Heart right ventricle (tissue), 16 donors: ENCODE results near the gene EMILIN2. TPM values are rescaled to one million over a fixed set of nuclear protein-coding genes. Genes with fewer than 3 reads are reported as not detected.

Experiments
- ATAC-seq, 8 donors: fragments of 200-7000 bp; cut with Tn5 transposase; one replicate each; pipeline ENCODE4 v1.9.1; 2020; ENCODE audit warnings: mild to moderate bottlenecking in 8 of 8, moderate library complexity in 8 of 8, moderate number of reproducible peaks in 1 of 8
- DNase-seq, 2 donors: peaks; one replicate each; pipeline ENCODE4 v3.0.0-alpha.2; 2020
- H3K27ac ChIP-seq, 10 donors: fragments of 200-600 bp; sonication (generic) in 2 of 10; one replicate each; pipeline versions ENCODE4 v1.5.0 to v1.8.0; 2020 to 2022; ENCODE audit warnings: mild to moderate bottlenecking in 3 of 10
- H3K27me3 ChIP-seq, 7 donors: fragments of 200-600 bp; one replicate each; pipeline ENCODE4 v1.8.0; 2021 to 2022; ENCODE audit warnings: mild to moderate bottlenecking in 2 of 7
- H3K36me3 ChIP-seq, 9 donors: fragments of 200-600 bp; sonication (generic) in 1 of 9; one replicate each; pipeline versions ENCODE4 v1.5.0 to v1.8.0; 2020 to 2022; ENCODE audit warnings: mild to moderate bottlenecking in 2 of 9
- H3K4me1 ChIP-seq, 9 donors: fragments of 200-600 bp; sonication (generic) in 1 of 9; one replicate each; pipeline versions ENCODE4 v1.5.0 to v1.8.0; 2020 to 2022; ENCODE audit warnings: mild to moderate bottlenecking in 4 of 9
- H3K4me3 ChIP-seq, 10 donors: fragments of 200-600 bp; sonication (generic) in 2 of 10; one replicate each; pipeline versions ENCODE4 v1.5.0 to v1.8.0; 2020 to 2022; ENCODE audit warnings: mild to moderate bottlenecking in 7 of 10, moderate library complexity in 2 of 10
- H3K9me3 ChIP-seq, 11 donors: fragments of 200-600 bp in 10 of 11; sonication (generic) in 2 of 11; one replicate each; pipeline versions ENCODE4 v1.5.0 to v1.8.0; 2013 to 2022; ENCODE audit warnings: mild to moderate bottlenecking in 2 of 11, control low read depth in 1 of 11, moderate library complexity in 1 of 11
- CTCF ChIP-seq, 9 donors: fragments of 200-600 bp; sonication (generic) in 2 of 9; IDR thresholded peaks; one replicate each; pipeline versions ENCODE4 v1.5.0 to v1.8.0; 2021 to 2022; ENCODE audit warnings: antibody characterized with exemption in 9 of 9, mild to moderate bottlenecking in 5 of 9, moderate library complexity in 1 of 9
- WGBS, 2 donors: extraction: QIAGEN DNeasy Blood & Tissue Kit; methylation state at CpG; one replicate each; pipeline ENCODE4 v1.1.7; 2013; ENCODE audit warnings: inconsistent platforms in 1 of 2; 5-methylcytosine and 5-hydroxymethylcytosine counted together
- intact Hi-C, 10 donors: fragments of 100-400 bp; cut with DNase I; formaldehyde crosslinking; loops; one replicate each; pipeline versions ENCODE4 v1.11.1 to v1.14.2; 2022
- polyA plus RNA-seq, 2 donors: library from polyadenylated mRNA; stranded (reverse); fragments of 200-250 nt; gene quantifications; one replicate each; pipeline ENCODE4 v1.2.3, GENCODE V29; 2013
- total RNA-seq, 10 donors: library from RNA; stranded (reverse); fragmentation: NEBNext Ultra II Directional in 3 of 10; extraction: Animal tissue kit (Norgen Biotek cat#: 25700) in 3 of 10; gene quantifications; one replicate each; pipeline versions ENCODE4 v1.2.1 to v1.2.4, GENCODE V29; 2021 to 2023
- donor health status: Arrhythmogenic right ventricular cardiomyopathy.
- donor health status: ischemic (EF 13 %, LVEDD 7.1; RV severe dilation, severe dysfunction).
- donor health status: healthy with polysubstance abuse.
- donor health status: DM: no; HTN: yes; CAD: no.
- donor health status: DM: no; HTN: no; CAD: no.
- donor health status: ischemic (EF 25% LVEDD 6.9; RV normal size, moderate dysfunction).
- donor health status: ischemic (EF 25% LVEDD 5.7; RV mildly dilated, moderate dysfunction).
- donor health status: healthy.
- donor health status: DM: yes; HTN: yes; CAD: no.
- donor health status: Ischemic cardiomyopathy.
- donor health status: ischemic (EF 35%, LVEDD 5.7; RV mildly dilated, moderate dysfunction).
- donor health status: nonischemic (EF 11% LVEDD 7.7; RV severe dilation, severe dysfunction).
- donor health status: DM: yes; HTN: yes; CAD: no.
- donor health status: PGD.
- donor health status: ischemic (EF 29% LVEDD 5.4; RV normal size, mild dysfunction).
- donor health status: nonischemic (EF 23%, LVEDD 6.1; RV moderate dilation, normal function).

The EMILIN2 gene
- total and polyA plus RNA-seq, 12 donors = 9.5 to 50.5 (median 19.6) TPM

- no peak overlapping the region for H3K27ac ChIP-seq
- H3K4me1 ChIP-seq = peaks cover 0 to 18% (median 4%) of the 10 kb centered on the region in 9 donors
- H3K27me3 ChIP-seq = no peaks in the 10 kb centered on the region
- H3K4me3 ChIP-seq = no peak overlapping the region
- ATAC-seq (no peak), DNase-seq (no peak)
- no peak for TF ChIP-seq CTCF (IDR thresholded peaks at IDR 0.05)
- 94% methylated on average over 16 of the region's 16 CpGs for WGBS, 2 donors
- no peaks in the 10 kb centered on the region for H3K9me3 ChIP-seq
- intact Hi-C loops = loop anchor here in 2 of 10 donors (10.0 kb wide), 1 partner anchor 204 kb away; no protein-coding TSS in a partner anchor
- H3K36me3 ChIP-seq = peaks cover 0 to 100% (median 53%) of the 10 kb centered on the region in 9 donors
These were observed 73.9 kb downstream of the EMILIN2 start for GRCh38 chr18:2920546-2921343.

- 96% methylated on average over 14 of the region's 14 CpGs for WGBS, 2 donors
- DNase-seq (no peak), ATAC-seq (no peak)
- no peak overlapping the region for H3K4me3 ChIP-seq
- no peaks in the 10 kb centered on the region for H3K9me3 ChIP-seq
- H3K4me1 ChIP-seq = peaks cover 0 to 14% (median under 1%) of the 10 kb centered on the region in 9 donors
- peaks cover 0 to 100% (median 54%) of the 10 kb centered on the region in 9 donors for H3K36me3 ChIP-seq
- no peak overlapping the region for H3K27ac ChIP-seq
- TF ChIP-seq CTCF (IDR thresholded peaks at IDR 0.05) = no peak
- intact Hi-C loops = loop anchor here in 2 of 10 donors (10.0 kb wide), 1 partner anchor 203 kb away; no protein-coding TSS in a partner anchor
- no peaks in the 10 kb centered on the region for H3K27me3 ChIP-seq
These were observed 75.0 kb downstream of the EMILIN2 start for GRCh38 chr18:2921778-2922177.

GRCh38 chr18:2923464-2923863 lies 76.7 kb downstream of the EMILIN2 start:
- intact Hi-C loops = loop anchor here in 2 of 10 donors (10.0 kb wide), 1 partner anchor 201 kb away; no protein-coding TSS in a partner anchor
- Histone ChIP-seq H3K27me3 (no peaks in the 10 kb centered on the region), H3K4me1 (peaks cover 0 to 9% (median 0%) of the 10 kb centered on the region in 9 donors), H3K36me3 (peaks cover 0 to 100% (median 54%) of the 10 kb centered on the region in 9 donors), H3K9me3 (no peaks in the 10 kb centered on the region), H3K27ac (no peak overlapping the region), H3K4me3 (no peak overlapping the region)
- no peak for ATAC-seq
- WGBS, 2 donors = 92 to 96% methylated on average over 6 of the region's 6 CpGs
- no peak for DNase-seq
- no peak for TF ChIP-seq CTCF (IDR thresholded peaks at IDR 0.05)

- peaks cover 0 to 9% (median 0%) of the 10 kb centered on the region in 9 donors for H3K4me1 ChIP-seq
- intact Hi-C loops = loop anchor here in 3 of 10 donors (5.0 to 10.0 kb wide), 2 partner anchors 200 to 312 kb away; no protein-coding TSS in a partner anchor
- ATAC-seq (peak in 1 of 8 donors; percentile 16), DNase-seq (no peak)
- 92% methylated on average over 12 of the region's 12 CpGs for WGBS, 2 donors
- no peak overlapping the region for H3K4me3 ChIP-seq
- no peak overlapping the region for H3K27ac ChIP-seq
- TF ChIP-seq CTCF (IDR thresholded peaks at IDR 0.05) = no peak
- peaks cover 0 to 100% (median 48%) of the 10 kb centered on the region in 9 donors for H3K36me3 ChIP-seq
- H3K27me3 ChIP-seq = no peaks in the 10 kb centered on the region
- H3K9me3 ChIP-seq = no peaks in the 10 kb centered on the region
These were observed 78.1 kb downstream of the EMILIN2 start for GRCh38 chr18:2924920-2925319.
